Measurements from ENCODE around the gene RABAC1.
"Not testable (repeated sequence)": the region's sequence is repeated elsewhere in the genome, so short reads cannot be mapped to it uniquely, and the experiment has no call there.

RABAC1 gene, protein sequence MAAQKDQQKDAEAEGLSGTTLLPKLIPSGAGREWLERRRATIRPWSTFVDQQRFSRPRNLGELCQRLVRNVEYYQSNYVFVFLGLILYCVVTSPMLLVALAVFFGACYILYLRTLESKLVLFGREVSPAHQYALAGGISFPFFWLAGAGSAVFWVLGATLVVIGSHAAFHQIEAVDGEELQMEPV

DNA sequence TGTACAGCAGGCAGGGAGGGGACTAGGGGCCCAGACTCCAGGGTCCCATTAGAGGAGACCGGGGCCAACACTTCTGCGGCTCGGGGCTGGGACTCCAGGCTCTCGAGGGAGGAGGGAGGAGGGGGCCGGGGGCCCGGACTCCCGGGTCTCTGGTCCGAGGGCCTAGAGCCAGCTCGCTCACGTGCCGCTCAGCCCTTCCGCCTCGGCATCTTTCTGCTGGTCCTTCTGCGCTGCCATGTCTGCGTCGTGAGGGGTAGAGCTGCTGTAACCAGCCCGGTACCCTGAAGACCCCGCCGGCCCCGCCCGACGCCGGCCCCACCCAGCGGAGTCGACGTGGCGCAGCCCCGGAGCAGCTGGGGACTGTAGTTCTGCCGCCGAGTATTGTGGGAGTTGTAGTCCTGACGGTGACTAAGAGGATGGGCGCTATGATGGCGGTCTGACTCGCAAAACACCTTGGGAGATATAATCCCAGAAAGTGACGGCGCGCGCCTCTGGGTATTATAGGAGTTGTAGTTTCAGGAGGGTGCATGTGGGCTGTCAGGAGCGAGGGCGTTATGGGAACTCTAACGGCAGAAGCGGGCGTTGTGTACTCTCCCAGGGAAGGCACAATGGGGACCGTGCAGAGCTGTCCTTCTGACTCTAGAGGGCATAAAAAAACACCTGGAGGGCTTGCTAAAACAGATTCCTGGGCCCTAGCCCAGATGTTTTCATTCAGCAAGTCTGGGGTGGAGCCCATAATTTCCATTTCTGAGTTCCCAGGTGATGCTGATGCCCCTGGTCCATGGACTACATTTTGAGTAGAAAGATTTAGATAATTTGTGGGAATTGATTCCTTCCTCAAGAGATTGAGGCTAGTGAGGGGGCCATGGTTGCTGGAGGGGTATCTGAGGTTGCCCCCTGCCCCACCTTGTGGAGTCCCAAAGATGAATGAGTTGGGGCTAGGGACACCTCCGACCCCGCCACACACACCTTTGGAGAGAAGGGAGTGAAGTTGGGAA, at the start of gene RABAC1:
Gene RABAC1, minus strand, starts transcription at position 266 of the 998 bp plus-strand sequence. Its CDS starts 29 bp downstream, at position 237.
- peak within 1 kb of the TSS; percentile 87 for H3K4me3 ChIP-seq (ENCODE audit: low read depth, low read length)

DNA sequence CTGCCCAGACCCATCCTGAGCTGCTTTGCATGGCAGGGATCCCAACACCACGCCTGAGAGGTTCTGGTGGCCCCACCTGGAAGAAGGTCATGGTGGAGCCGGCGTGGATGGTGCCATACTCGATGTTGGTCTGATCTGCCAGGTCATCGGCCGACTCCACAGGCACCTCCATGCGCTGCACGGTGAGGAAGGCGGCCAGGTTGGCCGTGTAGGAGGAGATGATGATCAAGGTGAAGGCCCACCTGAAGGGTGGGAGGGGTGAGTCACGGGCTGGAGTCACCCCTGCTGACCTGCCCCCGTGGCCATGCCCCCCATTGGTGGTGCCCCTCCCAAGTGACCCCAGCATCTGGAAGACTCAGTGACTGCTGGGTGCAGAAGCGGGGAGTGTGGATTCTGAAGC, 47.4 kb upstream of the RABAC1 start:
- no peak overlapping the region for H3K4me3 ChIP-seq (ENCODE audit: low read depth, low read length)

DNA sequence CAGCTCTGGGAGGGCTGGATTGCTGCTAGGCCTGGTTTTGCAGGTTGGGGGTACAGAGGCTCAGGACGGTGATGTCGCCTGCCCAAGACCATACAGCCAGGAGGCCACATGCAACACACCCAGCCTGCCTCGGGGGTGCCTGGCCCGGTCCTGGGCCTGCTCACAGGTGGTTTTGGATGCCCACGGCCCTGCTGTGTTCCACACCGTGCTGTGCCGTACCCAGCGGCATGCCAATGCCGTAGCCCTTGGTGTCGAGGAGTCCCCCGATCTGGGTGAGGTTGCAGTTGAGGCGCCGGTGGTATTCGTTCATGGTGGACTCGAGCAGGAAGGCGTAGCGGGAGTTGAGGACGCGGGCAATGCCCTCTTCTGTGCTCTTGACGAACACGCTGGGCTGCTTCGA, 46.4 kb upstream of the RABAC1 start:
- H3K4me3 ChIP-seq (ENCODE audit: low read depth, low read length): no peak overlapping the region

DNA sequence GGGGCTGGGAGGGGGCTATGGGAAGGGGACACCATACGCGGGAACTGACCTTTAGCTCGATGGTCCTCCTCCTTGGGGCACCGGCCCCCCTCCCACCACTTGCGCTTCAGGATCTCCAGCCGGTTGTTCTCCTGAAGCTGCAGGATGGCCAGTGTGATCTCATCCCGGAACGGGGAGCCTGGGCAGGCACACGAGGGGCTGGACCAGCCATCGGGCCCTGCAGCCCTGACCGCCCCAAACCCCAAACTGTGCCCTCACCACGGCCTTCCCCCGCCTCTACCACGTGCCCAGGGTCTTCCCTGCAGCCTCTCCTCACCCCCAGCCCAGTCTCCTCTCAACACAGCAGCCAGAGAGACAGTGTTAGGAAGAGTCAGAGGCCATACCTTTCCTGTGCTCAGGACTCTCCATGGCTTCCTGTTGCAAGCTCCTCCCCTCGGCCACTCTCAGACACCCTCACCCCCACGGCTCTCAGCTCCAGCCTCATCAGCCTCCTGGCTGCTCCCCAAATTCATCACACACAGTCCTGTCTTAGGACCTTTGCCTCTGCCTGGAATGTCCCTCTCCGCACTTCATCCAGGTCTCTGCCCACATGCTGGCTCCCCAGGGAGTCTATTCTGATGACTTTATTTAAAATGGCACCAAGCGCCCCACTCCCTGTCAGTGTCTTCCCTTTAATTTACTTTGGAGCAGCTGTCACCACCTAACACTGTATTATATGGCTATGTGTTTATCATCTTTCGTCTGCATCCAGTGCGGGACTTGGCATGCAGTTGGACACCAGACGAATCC, 44.6 kb upstream of the RABAC1 start:
- H3K4me3 ChIP-seq (ENCODE audit: low read depth, low read length): no peak overlapping the region

DNA sequence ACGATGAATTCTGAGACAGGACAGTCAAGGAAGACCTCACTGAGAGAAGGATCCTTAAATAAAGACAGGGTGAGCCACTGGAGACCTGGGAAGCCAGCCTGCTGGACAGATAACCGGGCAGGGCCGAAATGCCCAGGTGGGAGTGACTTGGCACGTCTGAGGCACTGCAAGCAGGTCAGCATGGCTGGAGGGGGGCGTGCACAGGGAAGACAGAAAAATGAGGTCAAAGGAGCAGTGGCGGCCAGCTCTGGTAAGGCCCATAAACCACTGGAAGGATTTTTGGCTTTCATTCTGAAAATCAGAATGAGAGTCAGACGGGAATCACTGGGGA, 40.7 kb upstream of the RABAC1 start:
- no peak overlapping the region for H3K4me3 ChIP-seq (ENCODE audit: low read depth, low read length)

DNA sequence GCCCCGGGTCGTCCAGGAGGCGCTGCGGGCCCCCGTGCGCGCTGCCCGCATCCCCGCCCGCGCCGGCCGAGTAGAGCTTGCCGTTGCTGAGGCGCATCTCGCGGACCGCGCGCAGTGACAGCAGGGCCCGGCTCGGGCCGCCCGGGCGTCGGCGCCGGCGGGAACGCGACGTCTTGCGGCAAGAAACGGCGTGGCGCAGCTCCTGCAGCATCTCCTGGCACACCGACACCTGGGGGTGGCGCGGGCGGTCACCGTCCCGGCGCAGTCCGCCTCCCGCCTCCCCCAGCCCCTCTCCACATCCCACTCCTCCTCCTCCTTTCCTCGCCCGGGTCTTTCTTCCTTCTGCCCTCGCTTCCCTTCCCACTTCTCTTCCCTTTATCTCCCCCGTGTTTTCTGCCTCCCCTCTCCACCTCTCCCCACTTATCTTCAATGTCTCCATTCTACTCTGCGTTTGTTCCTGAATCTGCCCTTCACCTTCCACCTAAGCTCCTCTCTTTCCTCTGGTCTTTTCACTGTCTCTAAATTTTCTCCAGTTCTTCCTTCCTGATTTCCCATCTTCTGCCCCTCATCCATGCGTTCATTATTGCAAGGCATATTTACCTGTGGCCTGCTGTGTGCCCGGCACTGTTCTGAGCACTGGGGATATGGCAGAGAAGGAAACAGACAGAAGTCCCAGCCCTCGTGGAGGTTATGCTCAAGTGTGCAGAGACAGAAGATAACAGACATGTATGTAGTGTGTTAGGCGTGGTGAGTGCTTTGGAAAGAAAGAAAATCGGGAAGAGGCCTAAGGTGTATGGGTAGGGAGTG, 40.2 kb upstream of the RABAC1 start:
- no peak overlapping the region for H3K4me3 ChIP-seq (ENCODE audit: low read depth, low read length)

DNA sequence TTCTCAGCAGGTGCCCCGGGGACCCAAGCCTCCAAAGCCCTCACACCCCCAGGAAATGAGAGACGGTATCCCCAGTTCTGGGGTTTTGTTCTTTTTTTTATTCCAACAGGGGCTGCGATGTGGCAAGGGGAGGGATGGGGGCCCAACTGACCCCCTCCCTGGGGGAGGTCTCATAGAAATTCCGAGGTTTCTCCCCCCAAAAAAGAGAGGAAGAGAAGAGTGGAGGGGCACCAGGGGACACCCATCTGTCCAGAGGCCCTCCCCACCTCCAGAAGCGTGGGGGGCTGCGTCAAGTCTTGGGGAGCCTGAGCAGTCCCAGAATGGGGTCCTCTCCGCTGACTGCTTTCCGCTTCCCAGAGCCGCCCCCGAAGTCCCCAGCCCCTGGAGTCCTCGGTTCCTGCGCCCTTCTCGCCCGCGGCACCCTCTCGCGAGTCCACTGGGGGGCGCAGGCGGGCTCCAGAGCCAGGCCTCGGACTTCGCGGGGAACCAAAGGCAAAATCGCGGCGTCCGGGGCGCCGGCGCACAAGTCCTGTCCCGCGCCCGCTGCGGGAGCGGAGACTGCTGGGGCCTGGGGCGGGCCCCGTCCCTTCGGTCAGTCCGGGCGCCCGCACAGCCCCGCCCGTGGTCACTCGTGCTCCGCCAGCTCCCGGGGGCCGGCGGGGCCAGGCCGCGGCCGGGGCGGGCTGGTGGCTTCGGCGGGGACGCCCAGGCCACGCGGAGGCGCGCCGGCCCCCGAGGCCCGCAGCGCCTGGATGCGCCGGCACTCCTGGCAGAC, 39.3 kb upstream of the RABAC1 start:
- H3K4me3 ChIP-seq (ENCODE audit: low read depth, low read length): peak overlapping the region; percentile 4

DNA sequence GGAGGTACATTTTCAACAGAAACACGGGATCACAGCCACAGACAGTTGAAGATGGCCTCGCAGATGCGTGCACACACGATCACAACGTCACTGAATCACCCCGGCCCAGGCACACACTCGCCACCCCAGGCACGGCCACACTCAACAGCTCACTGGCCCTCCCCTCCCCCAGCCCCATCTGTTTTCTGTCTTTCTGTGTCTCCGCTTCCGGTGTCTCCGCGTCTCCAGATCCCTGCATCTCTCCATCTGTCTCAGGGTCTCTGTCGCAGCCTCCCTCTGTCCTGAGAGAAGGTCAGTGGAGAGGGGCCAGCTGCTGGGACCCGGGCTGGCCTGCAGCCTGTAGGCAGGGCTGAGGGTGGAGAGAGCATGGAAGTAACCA, 38.7 kb upstream of the RABAC1 start:
- no peak overlapping the region for H3K4me3 ChIP-seq (ENCODE audit: low read depth, low read length)

DNA sequence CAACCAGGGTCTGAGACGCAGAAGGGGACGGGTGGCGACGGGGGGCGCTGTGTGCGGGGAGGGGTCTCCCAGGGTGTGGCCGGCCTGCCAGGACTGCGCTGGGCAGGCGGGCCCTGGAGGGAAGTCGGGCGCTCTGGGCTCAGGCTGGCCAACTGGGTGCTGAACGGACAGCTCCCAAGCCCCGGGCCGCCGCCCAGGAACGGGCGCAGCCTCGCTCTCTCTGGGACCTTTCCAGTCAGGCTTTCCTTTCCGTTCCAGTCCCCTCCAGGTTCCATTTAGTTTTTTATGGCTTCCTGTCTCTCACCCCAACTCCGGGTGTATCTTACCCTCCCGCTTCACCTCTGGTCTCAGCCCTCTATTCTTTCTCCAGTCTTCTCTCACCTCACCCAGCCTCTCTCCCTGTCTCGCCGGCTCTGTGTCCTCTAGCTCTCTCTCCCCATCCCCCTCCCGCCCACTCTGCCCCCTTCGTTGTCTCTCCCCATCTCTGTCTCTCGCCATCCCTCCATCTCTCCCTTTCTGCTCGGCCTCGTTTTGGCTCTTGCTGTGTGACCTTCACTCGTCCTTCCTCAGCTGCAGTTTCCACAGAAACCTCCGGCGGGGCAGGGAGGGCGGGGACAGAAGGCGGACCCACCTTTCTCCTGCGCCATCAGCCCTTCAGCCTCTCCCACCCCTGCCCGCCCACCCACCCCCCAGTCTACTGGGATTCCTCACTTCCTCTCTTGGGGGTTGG, 38.2 kb upstream of the RABAC1 start:
- H3K4me3 ChIP-seq (ENCODE audit: low read depth, low read length): peak overlapping the region; percentile 8

DNA sequence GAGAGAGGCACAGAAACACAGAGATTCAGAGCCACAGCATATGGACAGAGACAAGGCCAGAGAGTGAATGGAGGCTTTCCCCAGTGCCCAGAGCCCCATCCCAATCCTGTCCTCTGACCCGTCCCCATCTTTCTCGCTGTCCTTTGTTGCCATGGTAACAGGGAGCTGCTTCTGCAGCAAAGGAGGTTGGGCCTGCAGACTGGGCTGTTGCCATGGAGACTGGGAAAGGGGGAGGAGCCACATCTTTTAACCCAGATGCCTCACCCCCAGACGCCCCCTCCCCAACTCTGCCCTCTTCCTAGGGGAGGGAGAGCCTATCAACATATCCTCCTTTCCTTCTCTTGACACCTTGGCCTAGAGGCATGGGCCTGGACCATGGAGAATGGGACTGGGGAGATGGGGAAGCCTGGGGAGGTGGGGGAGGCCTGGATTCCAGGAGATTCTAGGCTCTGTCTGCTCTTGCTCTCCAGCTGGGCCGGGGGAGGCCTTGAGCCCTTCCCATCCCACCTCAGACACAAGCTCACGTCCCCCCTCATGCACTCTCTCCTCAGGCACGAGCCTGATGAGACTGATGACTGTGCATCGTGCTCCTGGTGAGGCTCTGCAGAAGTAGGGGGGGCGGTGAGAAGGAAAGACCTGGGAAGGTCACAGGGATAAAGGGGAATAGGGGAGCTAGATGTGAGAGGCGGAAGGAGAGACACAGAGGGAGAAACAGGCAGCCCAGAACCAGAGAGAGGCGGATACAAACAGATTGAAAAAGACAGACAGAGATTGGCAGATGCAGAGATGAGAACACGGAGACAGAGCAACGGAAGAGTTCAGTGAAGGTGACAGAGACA, 37.1 kb upstream of the RABAC1 start:
- H3K4me3 ChIP-seq (ENCODE audit: low read depth, low read length): no peak overlapping the region

DNA sequence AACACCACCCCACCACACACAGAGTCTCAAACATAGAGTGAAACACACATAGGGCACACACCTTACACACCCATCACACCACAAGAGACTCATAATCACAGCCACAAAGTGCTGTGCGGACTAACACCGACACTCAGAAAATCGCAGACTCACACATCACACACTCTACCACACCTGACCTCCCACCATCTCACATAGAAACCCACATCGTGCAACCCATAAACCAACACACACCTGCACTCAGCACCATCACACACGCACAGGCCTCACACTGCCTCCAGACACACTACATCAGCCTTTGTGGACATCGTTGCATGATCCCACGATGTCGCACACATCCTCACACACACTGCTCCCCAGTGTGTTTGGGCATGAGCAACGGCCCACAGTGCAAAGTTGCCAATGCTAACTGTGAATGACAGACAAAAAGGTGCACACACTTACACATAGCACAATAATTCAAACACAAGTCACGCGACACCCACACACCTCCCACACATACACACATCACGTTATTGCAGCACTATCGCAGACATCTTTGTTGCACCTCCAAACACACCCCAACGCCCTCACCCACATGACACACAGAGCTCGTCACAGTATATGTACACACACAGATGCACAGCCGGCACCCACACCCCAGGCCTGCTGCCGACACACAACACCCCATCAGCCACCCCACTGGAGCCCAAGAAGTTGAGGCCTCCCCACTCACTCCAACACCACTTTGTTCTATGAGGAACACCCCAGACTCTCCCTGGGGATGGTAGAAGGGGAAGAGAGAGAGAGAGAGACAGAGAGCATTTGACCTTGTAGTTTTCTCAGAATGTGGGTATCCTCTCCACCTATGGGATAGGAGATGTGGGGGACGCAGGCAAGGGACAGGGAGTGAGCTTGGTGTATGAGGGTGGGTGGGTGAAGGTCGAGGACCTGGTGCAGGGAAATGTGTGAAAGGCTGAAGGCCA, 36.2 kb upstream of the RABAC1 start:
- no peak overlapping the region for H3K4me3 ChIP-seq (ENCODE audit: low read depth, low read length)

DNA sequence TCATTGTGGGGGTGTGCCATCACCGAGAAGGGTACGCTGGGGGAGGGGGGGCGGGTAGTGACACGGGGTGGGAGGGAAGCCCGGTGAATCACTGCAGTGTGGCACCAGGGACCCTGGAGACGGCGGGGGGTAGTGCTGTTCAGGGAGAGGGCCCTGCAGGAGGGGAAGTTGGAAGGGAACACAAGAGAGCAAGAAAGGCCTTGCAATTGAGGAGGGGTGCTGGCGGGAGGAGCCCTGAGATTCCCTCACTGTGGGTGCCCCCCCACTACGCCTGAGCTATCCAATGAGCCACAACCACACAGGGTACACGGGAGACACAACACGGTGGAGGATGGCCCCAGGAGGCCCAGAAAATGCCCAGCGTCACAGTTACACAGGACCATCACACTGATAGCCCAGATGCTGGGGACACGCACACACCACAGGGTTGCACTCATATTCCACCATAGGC, 35.4 kb upstream of the RABAC1 start:
- no peak overlapping the region for H3K4me3 ChIP-seq (ENCODE audit: low read depth, low read length)

DNA sequence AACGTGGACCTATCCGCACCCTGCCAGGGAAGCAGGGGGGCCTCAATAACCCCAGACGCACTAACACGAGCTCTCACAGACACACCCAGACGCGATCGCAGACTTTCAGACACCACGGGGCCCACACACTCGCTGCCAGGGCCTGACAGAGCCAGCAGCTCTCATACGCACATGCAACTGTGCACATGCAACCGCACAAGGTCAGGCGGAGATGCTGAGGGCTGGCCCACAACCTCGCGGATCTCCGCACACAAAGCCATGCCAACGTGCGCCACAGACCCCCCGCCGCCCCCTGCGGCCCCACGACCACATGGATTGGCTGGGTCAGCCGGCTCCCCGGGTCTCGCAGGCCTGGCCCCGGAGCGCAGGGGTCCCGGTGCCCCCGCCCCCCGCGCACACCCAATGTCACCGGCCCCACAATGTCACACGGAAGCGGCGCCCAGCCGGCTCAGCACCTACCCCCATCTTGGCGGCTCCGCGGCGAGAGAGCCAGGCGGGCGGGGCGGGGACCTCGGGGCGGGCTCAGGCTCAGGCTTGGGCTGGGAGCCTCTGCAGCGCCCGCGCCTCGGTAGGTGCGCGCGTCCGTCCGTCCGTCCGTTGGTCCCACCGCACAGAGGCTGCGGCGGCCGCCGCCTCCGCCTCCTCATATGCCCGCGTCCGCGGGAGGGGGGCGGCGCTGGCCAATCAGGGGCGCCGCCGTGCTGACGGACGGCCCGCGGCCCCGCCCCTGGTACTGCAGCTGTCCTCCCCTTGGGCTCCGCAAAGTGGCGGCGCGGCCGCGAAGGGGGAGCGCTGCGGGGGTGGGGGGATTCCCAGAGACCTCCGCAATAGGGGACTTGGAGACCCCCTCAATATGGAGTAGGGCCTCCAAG, 34.7 kb upstream of the RABAC1 start, which contains the start of gene ATP1A3:
Gene ATP1A3, minus strand, starts transcription at position 619 of the 872 bp plus-strand sequence. Its CDS starts 154 bp downstream, at position 465.
- H3K4me3 ChIP-seq (ENCODE audit: low read depth, low read length): peak within 1 kb of the TSS; percentile 43

DNA sequence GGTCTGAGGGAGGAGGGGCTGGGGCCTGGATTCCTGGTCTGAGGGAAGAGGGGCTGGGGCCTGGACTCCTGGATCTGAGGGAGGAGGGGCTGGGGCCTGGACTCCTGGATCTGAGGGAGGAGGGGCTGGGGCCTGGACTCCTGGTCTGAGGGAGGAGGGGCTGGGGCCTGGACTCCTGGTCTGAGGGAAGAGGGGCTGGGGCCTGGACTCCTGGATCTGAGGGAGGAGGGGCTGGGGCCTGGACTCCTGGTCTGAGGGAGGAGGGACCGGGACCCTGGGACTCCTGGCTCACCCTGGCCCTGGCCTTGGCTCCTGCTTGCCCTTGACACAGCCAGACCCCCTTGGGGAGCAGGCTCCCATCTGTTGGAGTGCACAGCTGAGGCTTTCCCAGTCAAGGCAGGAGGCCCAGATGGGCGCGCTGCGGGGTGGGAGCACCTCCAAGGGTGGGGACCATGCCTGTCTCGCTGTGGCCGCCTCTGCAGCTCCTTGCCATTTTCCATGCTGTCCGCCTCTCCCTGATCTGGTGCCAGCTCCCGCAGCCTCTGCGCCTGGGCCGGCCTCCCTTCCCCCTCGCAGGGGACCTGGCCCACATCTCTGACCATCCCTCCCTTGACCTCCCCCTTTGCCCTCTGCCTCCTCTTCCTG, 32.9 kb upstream of the RABAC1 start:
- H3K4me3 ChIP-seq (ENCODE audit: low read depth, low read length): not testable (repeated sequence)

DNA sequence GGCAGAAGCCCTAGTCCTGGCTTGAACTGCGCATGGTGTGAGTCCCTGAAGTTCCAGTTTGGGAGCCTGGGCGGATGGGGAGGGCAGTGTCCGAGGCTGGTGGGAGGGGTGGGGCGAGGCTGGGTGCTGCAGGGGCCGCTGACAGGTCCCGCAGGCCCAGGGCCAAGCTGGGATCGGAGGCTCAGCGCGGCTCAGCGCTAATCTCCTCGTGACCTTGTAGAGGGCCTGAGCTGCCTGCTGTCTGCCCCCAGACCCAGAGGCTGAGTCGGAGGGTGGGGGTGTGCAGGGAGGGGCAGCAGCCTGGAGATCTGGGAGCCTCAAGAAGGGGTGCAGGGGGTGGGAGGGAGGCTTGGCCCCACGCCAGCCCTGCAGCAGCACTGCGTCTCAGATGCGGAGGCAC, 31.9 kb upstream of the RABAC1 start:
- H3K4me3 ChIP-seq (ENCODE audit: low read depth, low read length): no peak overlapping the region

DNA sequence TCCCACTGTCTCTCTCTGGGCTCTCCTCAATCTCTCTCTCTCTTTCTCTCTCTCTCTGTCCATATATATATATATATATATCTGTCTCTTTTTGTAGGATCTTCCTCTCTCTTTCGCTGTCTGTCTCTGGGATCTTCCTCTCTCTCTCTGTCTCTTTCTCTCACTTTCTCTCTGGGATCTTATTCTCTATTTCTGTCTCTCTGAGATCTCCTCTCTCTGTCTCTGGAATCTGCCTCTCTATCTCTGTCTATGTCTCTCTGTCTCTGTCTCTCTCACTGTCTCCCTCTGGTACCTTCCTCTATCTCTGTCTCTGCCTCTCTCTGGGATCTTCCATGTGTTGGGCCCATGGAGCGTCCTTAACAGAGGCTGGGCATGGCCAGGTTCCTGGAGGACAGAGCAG, 31.5 kb upstream of the RABAC1 start:
- H3K4me3 ChIP-seq (ENCODE audit: low read depth, low read length): no peak overlapping the region

All from iPS-11a (cell line).